SK-N-SH (cell line): ENCODE results near the gene MRPL36. TPM values are rescaled to one million over a fixed set of nuclear protein-coding genes. Genes with fewer than 3 reads are reported as not detected.

Source experiments
- CTCF ChIA-PET: fragments of 300-600, 350-600 bp; formaldehyde crosslinking; extraction: SDS; loops from one replicate; lab custom pipeline; 2021; lab: Yijun Ruan, JAX
- POLR2A ChIA-PET: fragments of 350-600 bp; sonication (Branson Sonifier 250); formaldehyde crosslinking; extraction: SDS; loops from one replicate; lab custom pipeline; 2020; ENCODE audit warnings: antibody characterized with exemption, inconsistent platforms; lab: Yijun Ruan, JAX
- DNase-seq: peaks from one replicate; pipeline ENCODE4 v3.0.0; 2012
- H2AFZ ChIP-seq: fragments of 200-600 bp; sonication (generic); 2 replicates; pipeline ENCODE4 v1.8.1; 2016; ENCODE audit warnings: antibody characterized with exemption, mild to moderate bottlenecking, low read depth
- H3F3A ChIP-seq: fragments of 200-600 bp; sonication (generic); replicated peaks from 2 replicates; pipeline ENCODE3; 2016; ENCODE audit warnings: antibody characterized with exemption, mild to moderate bottlenecking; ENCODE audit not compliant: insufficient read depth
- H3K27ac ChIP-seq, 2 experiments: fragments of 200-500 bp in 1 of 2; fragments of 200-600 bp in 1 of 2; sonication (Bioruptor generic) in 1 of 2; sonication (generic), shearing (Covaris generic) in 1 of 2; 2 replicates each; pipeline versions ENCODE4 v1.5.1 to v1.6.1; 2014 to 2016; ENCODE audit warnings: low read depth in 2 of 2, inconsistent platforms in 1 of 2, low read length in 1 of 2, mild to moderate bottlenecking in 1 of 2, mixed read lengths in 1 of 2
- H3K27me3 ChIP-seq: fragments of 200-600 bp; sonication (generic), shearing (Covaris generic); 2 replicates; pipeline ENCODE4 v1.6.1; 2016; ENCODE audit warnings: mixed run types; ENCODE audit not compliant: insufficient read depth
- H3K36me3 ChIP-seq, 2 experiments: fragments of 200-500 bp in 1 of 2; fragments of 200-600 bp in 1 of 2; sonication (Bioruptor generic) in 1 of 2; sonication (generic) in 1 of 2; replicated peaks in 1 of 2; 2 replicates each; pipeline versions ENCODE3 to v1.5.1; 2014 to 2016; ENCODE audit warnings: low read length in 1 of 2, mild to moderate bottlenecking in 1 of 2; ENCODE audit not compliant: insufficient read depth in 2 of 2, control insufficient read depth in 1 of 2
- H3K4me1 ChIP-seq, 2 experiments: fragments of 200-500 bp in 1 of 2; fragments of 200-600 bp in 1 of 2; sonication (Bioruptor generic) in 1 of 2; sonication (generic), shearing (Covaris generic) in 1 of 2; 2 replicates each; pipeline versions ENCODE4 v1.5.1 to v1.6.1; 2014 to 2016; ENCODE audit warnings: low read depth in 1 of 2, low read length in 1 of 2, mixed run types in 1 of 2; ENCODE audit not compliant: insufficient read depth in 2 of 2, control insufficient read depth in 1 of 2
- H3K4me2 ChIP-seq: fragments of 200-600 bp; sonication (generic), shearing (Covaris generic); 2 replicates; pipeline ENCODE4 v1.6.1; 2017; ENCODE audit warnings: mixed run types
- H3K4me3 ChIP-seq, 2 experiments: fragments of 200-500 bp in 1 of 2; fragments of 200-600 bp in 1 of 2; sonication (Bioruptor generic) in 1 of 2; sonication (generic), shearing (Covaris generic) in 1 of 2; 2 replicates each; pipeline versions ENCODE4 v1.5.1 to v1.8.1; 2014 to 2016; ENCODE audit warnings: low read depth in 2 of 2, inconsistent platforms in 1 of 2, low read length in 1 of 2, mild to moderate bottlenecking in 1 of 2, mixed read lengths in 1 of 2, moderate library complexity in 1 of 2
- H3K79me2 ChIP-seq: fragments of 200-600 bp; sonication (generic); 2 replicates; pipeline ENCODE4 v1.8.1; 2017; ENCODE audit warnings: mild to moderate bottlenecking; ENCODE audit not compliant: insufficient read depth
- H3K9ac ChIP-seq: fragments of 200-600 bp; sonication (generic); 2 replicates; pipeline ENCODE4 v1.6.1; 2017; ENCODE audit warnings: mixed run types
- H3K9me2 ChIP-seq: fragments of 200-600 bp; sonication (generic); 2 replicates; pipeline ENCODE4 v1.6.1; 2017; ENCODE audit warnings: mixed run types
- H3K9me3 ChIP-seq: fragments of 200-600 bp; sonication (generic); 2 replicates; pipeline ENCODE4 v1.6.1; 2017; ENCODE audit warnings: mixed run types, mild to moderate bottlenecking, moderate library complexity
- H4K20me1 ChIP-seq: fragments of 200-600 bp; sonication (generic); 2 replicates; pipeline ENCODE4 v1.6.1; 2017; ENCODE audit warnings: mild to moderate bottlenecking, mixed run types; ENCODE audit not compliant: insufficient read depth
- CHD2 ChIP-seq: fragments of 150-350 bp; IDR thresholded peaks from 2 replicates; pipeline ENCODE4 v1.6.1; 2018; ENCODE audit warnings: low read length; ENCODE audit not compliant: partially characterized antibody
- CTCF ChIP-seq: fragments of 200-600 bp; sonication (generic); IDR thresholded peaks from 2 replicates; pipeline ENCODE4 v1.6.1; 2017; ENCODE audit warnings: antibody characterized with exemption, mild to moderate bottlenecking, moderate library complexity
- EP300 ChIP-seq, 2 experiments: IDR thresholded peaks; 2 replicates each; pipeline versions ENCODE4 v1.4.0 to v1.6.1; 2012; ENCODE audit warnings: borderline replicate concordance in 1 of 2, low read depth in 1 of 2, low read length in 1 of 2
- FOSL2 ChIP-seq: IDR thresholded peaks from 2 replicates; pipeline ENCODE4 v1.4.0; 2012; ENCODE audit warnings: low read depth, mild to moderate bottlenecking, moderate library complexity, borderline replicate concordance
- FOXJ3 ChIP-seq: sonication (generic); formaldehyde crosslinking; IDR thresholded peaks from 2 replicates; pipeline ENCODE4 v1.5.1; 2020; ENCODE audit warnings: mild to moderate bottlenecking, missing genetic modification reagents
- GABPA ChIP-seq: IDR thresholded peaks from 2 replicates; pipeline ENCODE4 v1.4.0; 2012; ENCODE audit warnings: low read depth, mild to moderate bottlenecking
- GATA2 ChIP-seq: sonication (generic); formaldehyde crosslinking; IDR thresholded peaks from 2 replicates; pipeline ENCODE4 v1.5.0; 2020; ENCODE audit warnings: mild to moderate bottlenecking, missing genetic modification reagents
- JUND ChIP-seq: IDR thresholded peaks from 2 replicates; pipeline ENCODE4 v1.4.0; 2012
- MAX ChIP-seq: IDR thresholded peaks from 2 replicates; pipeline ENCODE4 v1.4.0; 2012; ENCODE audit warnings: low read depth
- NFIC ChIP-seq: IDR thresholded peaks from 2 replicates; pipeline ENCODE4 v1.4.0; 2012; ENCODE audit warnings: borderline replicate concordance
- NRF1 ChIP-seq: IDR thresholded peaks from 2 replicates; pipeline ENCODE4 v1.6.1; 2012; ENCODE audit warnings: low read depth, mild to moderate bottlenecking, low read length
- PBX3 ChIP-seq: IDR thresholded peaks from 2 replicates; pipeline ENCODE4; 2012
- POLR2AphosphoS5 ChIP-seq: IDR thresholded peaks from 2 replicates; pipeline ENCODE4 v1.6.1; 2012; ENCODE audit warnings: low read depth, low read length
- RAD21 ChIP-seq: IDR thresholded peaks from 2 replicates; pipeline ENCODE4 v1.6.1; 2012; ENCODE audit warnings: mild to moderate bottlenecking, low read length
- RCOR1 ChIP-seq: fragments of 150-350 bp; IDR thresholded peaks from 2 replicates; pipeline ENCODE4 v1.6.1; 2017; ENCODE audit warnings: antibody characterized with exemption, low read length
- RXRA ChIP-seq: IDR thresholded peaks from 2 replicates; pipeline ENCODE4 v1.4.0; 2012; ENCODE audit warnings: low read depth, mild to moderate bottlenecking, borderline replicate concordance
- SIN3A ChIP-seq: IDR thresholded peaks from 2 replicates; pipeline ENCODE4 v1.6.1; 2012; ENCODE audit warnings: low read depth, mild to moderate bottlenecking, low read length, moderate library complexity, borderline replicate concordance
- TAF1 ChIP-seq: IDR thresholded peaks from 2 replicates; pipeline ENCODE4 v1.6.1; 2012; ENCODE audit warnings: low read depth, mild to moderate bottlenecking, low read length, moderate library complexity, borderline replicate concordance
- TCF12 ChIP-seq: IDR thresholded peaks from 2 replicates; pipeline ENCODE4 v1.4.0; 2012
- YY1 ChIP-seq: IDR thresholded peaks from 2 replicates; pipeline ENCODE4 v1.4.0; 2012; ENCODE audit warnings: low read depth, mild to moderate bottlenecking
- WGBS: methylation state at CpG from one replicate; pipeline ENCODE4 v1.1.6; 2017; ENCODE audit warnings: low lambda C conversion rate; 5-methylcytosine and 5-hydroxymethylcytosine counted together
- polyA plus RNA-seq, 3 experiments: library from polyadenylated mRNA; depleted of rRNA; stranded (reverse); fragments of >200 nt; gene quantifications; 2 replicates each; pipeline ENCODE4 v1.2.3, GENCODE V29; 2012

The MRPL36 gene
- polyA plus RNA-seq, 1 of the 3 experiments (the other 2 are of a cell fraction): 78.4 TPM

GRCh38 chr5:1756481-1756880, 43.2 kb downstream of the MRPL36 start:
- CTCF ChIA-PET: no interaction called here
- no peak for DNase-seq

GRCh38 chr5:1755321-1755949, 44.2 kb downstream of the MRPL36 start:
- CTCF ChIA-PET: no interaction called here

More at GRCh38 chr5:1756481-1756880, 43.2 kb downstream of the MRPL36 start:
- no peak overlapping the region for H3K27ac ChIP-seq
- H3K9me3 ChIP-seq: no peaks in the 10 kb centered on the region
- no peak overlapping the region for H3K4me3 ChIP-seq
- no peaks in the 10 kb centered on the region for H3K4me1 ChIP-seq
- no peak overlapping the region for H3K4me2 ChIP-seq
- no peaks in the 10 kb centered on the region for H3K9me2 ChIP-seq
- no peak overlapping the region for H2AFZ ChIP-seq
- H4K20me1 ChIP-seq: no peaks in the 10 kb centered on the region
- TF ChIP-seq MAX: no peak
- H3K79me2 ChIP-seq: no peaks in the 10 kb centered on the region
- no peak overlapping the region for H3K9ac ChIP-seq
- WGBS: 41% methylated on average over 11 of the region's 11 CpGs
- H3K27me3 ChIP-seq: peaks cover 72% of the 10 kb centered on the region
- no peaks in the 10 kb centered on the region for H3K36me3 ChIP-seq
- POLR2A ChIA-PET: no interaction called here
- H3F3A ChIP-seq: no peaks in the 10 kb centered on the region

More at GRCh38 chr5:1755321-1755949, 44.2 kb downstream of the MRPL36 start:
- no peak for DNase-seq
- no peaks in the 10 kb centered on the region for H3K4me1 ChIP-seq
- no peaks in the 10 kb centered on the region for H3K9me3 ChIP-seq
- H2AFZ ChIP-seq: no peak overlapping the region
- no peaks in the 10 kb centered on the region for H3K9me2 ChIP-seq
- H3K27ac ChIP-seq: no peak overlapping the region
- no peak overlapping the region for H3K9ac ChIP-seq
- H4K20me1 ChIP-seq: no peaks in the 10 kb centered on the region
- H3K79me2 ChIP-seq: no peaks in the 10 kb centered on the region
- POLR2A ChIA-PET: no interaction called here
- no peaks in the 10 kb centered on the region for H3F3A ChIP-seq
- TF ChIP-seq TCF12 (no peak), NFIC (no peak), SIN3A (no peak), POLR2AphosphoS5 (no peak), GABPA (no peak), CTCF (no peak), CHD2 (no peak), TAF1 (no peak), YY1 (no peak), PBX3 (no peak), EP300 (IDR thresholded peaks at IDR 0.05; ENCODE audit: borderline replicate concordance in 1 of 2, low read depth in 1 of 2, low read length in 1 of 2) (no peak), RXRA (no peak), FOXJ3 (no peak), RCOR1 (no peak), GATA2 (CRISPR knock-in tag) (no peak), RAD21 (no peak), FOSL2 (no peak), NRF1 (no peak), JUND (no peak)
- H3K4me3 ChIP-seq: no peak overlapping the region
- no peak overlapping the region for H3K4me2 ChIP-seq
- WGBS: 22% methylated on average over 14 of the region's 14 CpGs
- H3K27me3 ChIP-seq: peaks cover 61% of the 10 kb centered on the region
- H3K36me3 ChIP-seq: no peaks in the 10 kb centered on the region
